HG03342 (cell line): ENCODE measurements around the gene TEK.

Experiments used
- ATAC-seq: cut with Tn5 transposase; IDR thresholded peaks from one replicate; pipeline ENCODE4 v1.9.1; 2021; ENCODE audit warnings: mild to moderate bottlenecking, moderate library complexity; ENCODE audit not compliant: unreplicated experiment

TEK gene

GRCh38 chr9:27118916-27119315 lies 9.9 kb downstream of the TEK start:
- ATAC-seq, result no peak

GRCh38 chr9:27124151-27124550 lies 15.1 kb downstream of the TEK start:
- no peak for ATAC-seq

DNA sequence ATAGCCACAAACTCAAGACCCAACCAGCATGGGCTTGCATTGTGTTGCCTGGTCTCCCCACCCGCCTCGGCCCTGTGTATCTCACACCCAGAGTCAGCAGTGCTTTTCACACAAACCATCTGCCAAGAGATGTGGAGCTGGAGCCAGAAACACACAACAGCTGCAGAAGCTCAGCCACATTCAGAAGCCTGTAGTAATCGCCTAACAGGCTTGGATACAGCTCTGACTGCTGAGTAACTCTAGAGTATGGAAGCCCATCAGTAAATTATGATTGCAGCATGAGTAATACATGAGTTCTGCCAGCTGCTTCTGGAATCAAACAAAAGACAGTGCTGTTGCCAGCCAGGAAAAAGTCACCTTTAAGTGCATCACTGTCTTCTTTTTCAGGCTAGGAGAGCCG lies 16.0 kb downstream of the TEK start:
- ATAC-seq, result no peak

GRCh38 chr9:27125936-27126335 lies 16.9 kb downstream of the TEK start:
- no peak for ATAC-seq

- ATAC-seq, result no peak
Observed at GRCh38 chr9:27126670-27127069, 17.6 kb downstream of the TEK start.

DNA sequence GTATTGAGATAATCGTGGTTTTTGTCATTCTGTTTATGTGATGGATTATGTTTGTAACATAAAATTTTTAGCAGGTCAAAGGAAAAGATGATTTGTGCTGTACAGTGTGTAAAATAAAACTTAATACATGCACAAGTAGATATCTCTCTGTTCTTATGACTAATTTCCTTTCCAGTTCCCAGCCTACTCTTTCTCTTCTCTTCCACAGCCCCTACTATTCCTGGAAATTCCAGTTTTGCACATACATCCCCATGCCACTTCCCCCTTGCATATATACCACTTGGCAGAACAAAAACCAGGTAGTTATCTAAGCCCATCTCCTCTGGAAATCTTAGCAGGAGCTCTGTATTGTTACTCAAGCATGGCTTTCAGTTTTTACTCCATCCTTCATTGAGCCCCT lies 20.2 kb downstream of the TEK start:
- ATAC-seq, result no peak

GRCh38 chr9:27131731-27132130 lies 22.7 kb downstream of the TEK start:
- ATAC-seq, result no peak

- no peak for ATAC-seq
Observed at GRCh38 chr9:27133817-27134216, 24.8 kb downstream of the TEK start.

DNA sequence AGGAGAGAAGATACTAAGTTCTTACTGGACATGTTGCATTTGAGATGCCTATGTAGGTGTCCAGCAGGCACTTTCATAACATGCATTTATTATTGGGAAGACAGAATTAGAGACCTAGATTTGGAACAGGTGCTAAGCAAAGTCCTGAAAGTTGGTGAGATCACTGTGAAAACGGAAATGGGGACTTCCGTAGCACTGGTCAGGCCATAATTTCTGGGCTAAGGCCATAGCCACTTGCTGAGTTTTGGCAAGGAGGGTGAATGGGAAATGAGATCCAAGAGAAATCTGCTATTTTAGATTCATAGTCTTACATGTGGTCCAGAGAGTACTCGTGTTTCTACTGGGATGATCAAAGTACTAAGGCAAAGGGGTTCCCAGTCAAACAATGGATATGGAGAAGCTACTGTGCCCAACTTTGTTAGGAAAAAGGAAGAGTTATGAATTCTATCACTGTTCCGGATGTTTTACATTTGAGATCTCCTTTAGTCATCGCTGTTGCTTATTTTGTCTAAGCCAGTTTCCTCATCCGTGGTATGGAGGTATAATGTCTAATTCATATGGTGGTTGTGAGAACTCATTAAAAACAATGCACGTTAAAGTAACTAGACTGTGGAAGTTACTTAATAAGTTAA lies 33.4 kb downstream of the TEK start:
- ATAC-seq, result no peak

- no peak for ATAC-seq
Observed at GRCh38 chr9:27145143-27145542, 36.1 kb downstream of the TEK start.

DNA sequence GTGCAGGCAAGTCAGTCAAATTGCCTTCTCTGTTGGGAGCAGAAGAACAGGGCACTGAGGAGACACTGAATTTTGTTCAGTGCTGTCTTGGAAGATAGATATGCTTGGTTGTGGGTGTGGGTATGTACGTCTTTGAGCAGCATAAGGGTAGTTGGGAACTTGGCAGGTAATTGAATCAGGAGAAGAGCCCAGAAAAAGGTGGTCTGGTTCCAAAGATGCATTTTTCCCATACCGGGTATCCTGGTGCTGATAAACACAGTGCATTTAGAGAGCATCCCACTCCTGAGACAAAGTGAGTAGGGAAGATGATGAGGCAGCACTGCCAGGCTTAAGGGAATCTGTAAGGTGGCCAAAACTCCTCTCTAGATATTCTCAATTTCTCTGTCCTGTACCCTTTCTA lies 40.6 kb downstream of the TEK start:
- ATAC-seq, result no peak

DNA sequence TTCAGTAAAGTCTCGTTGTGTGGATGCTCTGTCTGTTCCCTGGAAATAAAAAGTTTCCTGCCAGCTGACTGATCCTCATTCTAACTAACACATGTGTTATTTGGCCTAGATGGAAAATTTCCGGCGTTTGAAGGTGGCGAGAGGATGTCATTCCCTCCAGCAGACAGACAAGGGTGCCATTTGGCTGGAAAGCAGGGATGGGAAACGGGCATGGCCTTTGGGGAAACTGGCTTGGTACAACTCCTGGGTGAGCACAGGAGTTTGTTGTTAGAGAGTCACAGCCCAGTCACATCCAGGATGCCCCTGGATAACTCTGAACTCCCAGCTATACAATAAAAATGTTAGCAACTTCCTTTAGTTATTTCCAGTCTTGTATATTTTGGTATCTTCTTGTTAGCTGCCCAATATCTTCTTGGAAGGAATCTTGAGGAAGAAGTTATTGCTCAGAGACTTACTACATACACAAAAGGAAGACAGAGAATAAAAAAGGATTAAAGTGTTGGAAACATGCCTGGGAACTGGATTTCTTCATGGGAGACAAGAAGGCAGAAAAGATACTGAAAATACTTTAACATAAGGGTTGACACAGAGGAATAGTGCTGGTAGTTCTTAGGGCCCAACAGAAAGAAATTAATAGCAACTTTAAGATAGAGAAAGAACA lies 41.9 kb downstream of the TEK start:
- ATAC-seq, result no peak

DNA sequence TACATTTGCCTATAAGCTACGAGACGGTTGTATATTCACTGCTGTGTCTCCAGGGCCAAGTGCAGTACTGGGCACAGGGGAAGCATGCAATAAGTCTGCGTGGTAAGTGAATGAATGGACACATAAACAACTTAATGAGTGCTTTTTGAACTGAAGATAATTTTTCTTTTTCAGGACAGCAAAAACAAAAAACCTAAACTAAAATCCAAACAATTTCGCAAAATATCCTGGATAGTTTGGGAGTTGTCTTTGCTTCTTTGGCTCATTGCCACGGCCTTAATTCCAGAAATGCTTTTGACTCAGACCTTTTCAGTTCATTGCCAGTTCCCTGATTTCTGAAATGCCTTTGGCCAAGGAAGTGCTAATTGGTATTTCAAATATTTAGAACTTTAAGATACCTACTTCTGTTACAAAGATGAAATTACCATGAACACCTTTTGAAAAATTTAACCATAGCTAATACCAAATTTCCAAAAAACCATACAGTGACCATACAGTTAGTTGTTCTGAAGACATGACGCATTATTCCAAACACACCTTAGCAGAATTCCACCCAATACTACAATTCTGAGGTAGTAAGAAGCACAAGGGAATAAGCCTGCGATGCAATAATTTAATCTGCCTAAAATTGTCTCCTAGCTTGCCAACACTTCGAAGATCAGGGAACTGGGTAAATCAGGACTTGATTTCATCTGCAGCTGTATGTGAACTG lies 42.8 kb downstream of the TEK start:
- no peak for ATAC-seq

GRCh38 chr9:27152405-27152718 lies 43.3 kb downstream of the TEK start:
- no peak for ATAC-seq

GRCh38 chr9:27154908-27155307 lies 45.9 kb downstream of the TEK start:
- ATAC-seq, result no peak

DNA sequence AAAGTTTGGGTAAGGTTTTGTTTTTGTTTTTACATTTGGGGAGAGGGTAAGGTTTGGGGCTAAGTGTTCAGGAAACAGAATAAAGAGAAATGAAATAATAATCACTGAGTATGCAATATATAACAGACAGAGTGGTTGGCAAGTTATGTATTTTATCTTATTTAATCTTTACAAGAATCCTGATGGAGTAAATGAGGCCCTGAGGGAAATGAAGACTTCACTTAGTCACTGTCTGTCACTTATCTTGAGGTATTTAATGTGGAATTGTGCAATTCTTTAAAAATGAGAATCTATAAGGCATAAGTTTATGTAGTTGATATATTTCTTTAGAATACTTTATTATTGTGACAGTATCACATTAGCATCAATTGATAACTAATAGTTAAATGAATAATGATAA lies 48.1 kb downstream of the TEK start:
- ATAC-seq, result no peak

- ATAC-seq, result no peak
Observed at GRCh38 chr9:27157736-27158135, 48.7 kb downstream of the TEK start.

DNA sequence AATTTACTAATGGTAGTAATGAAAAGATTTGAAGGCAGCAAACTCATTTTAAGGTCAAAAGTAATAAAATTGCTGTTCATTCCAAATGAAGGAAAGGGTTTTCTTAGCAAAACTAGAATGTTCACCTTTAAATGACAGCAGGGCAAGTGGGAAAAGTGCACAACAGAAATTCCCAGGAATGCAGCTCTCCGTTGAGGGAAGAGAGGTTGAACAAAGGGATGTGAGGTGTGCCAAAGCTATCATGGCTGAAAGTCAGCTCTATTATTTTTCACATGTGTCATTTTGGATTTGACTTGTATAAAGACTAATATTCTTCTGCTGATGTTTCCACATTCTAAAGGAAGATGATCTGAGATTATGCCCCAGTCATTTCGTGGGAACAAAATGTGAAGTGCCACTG lies 51.6 kb downstream of the TEK start:
- ATAC-seq, result no peak

DNA sequence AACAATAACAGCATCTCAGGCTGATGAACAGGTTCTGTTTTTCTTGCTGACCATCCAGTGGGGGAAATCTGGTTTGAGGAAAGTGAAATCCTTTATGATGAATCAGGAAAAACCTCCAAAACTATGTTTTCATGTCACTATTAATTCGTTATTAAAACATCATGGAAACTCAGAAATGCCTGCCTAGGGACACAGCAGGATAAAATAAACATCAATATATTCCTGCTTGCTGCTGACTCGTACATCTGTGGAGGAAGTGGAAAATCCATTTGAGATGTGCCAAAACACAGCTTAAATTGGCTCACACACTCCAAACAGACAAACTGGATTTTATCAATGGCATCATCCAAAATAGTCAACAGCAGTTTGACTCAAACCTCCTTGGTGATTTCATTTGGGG lies 53.0 kb downstream of the TEK start:
- ATAC-seq, result no peak

DNA sequence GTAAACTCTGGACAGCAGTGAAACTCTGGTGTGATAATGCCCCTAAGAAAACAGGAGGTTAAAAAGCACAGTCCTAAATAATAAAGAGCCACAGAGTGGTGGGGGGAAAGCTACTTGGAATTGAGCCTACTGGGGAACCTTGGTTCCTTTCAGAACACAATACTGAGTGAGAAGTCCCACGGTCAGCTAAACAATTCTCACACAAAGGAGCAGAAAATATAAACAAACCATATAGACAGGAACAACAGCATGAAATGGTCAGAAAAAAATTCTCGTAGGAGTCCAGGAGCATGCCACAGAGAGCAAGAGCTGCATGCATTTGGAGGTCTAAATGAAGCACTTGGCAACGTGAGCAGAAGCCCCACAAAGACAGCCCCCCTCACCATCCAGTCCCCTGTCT lies 56.0 kb downstream of the TEK start:
- ATAC-seq, result no peak

- ATAC-seq, result no peak
Observed at GRCh38 chr9:27165670-27166069, 56.6 kb downstream of the TEK start.

GRCh38 chr9:27168496-27168895 lies 59.5 kb downstream of the TEK start:
- ATAC-seq, result no peak

DNA sequence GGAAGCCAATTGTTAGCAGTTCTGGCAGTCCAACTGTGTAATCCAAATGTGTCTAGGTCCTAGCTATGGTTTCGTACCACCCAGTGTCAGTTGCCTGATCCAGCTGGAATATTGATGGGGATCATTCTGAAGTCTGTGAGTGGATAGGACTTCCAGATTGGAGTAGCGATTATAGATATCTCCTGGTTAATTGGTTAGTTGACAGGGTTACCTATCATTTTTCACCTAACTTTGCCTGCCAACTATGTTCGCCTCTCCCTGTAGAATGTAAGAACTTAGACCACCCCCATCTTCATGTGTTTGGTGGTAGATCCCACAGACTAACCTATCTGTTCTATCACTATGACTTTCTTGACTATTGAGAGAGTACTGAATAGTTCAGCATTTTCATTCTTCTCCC lies 59.9 kb downstream of the TEK start:
- ATAC-seq, result no peak
